AG09319 (cell line): ENCODE results near the gene TICRR.

Experiments used
- DNase-seq: peaks from one replicate; pipeline ENCODE4 v3.0.0-alpha.2; 2010; ENCODE audit warnings: low read depth; ENCODE audit errors: extremely low read depth
- CTCF ChIP-seq: IDR thresholded peaks from 2 replicates; pipeline ENCODE4 v1.5.1; 2011; ENCODE audit warnings: low read depth, mild to moderate bottlenecking, inconsistent platforms, low read length, moderate library complexity

The TICRR gene

GRCh38 chr15:89641053-89641452 is 65.8 kb downstream of the TICRR start:
- TF ChIP-seq CTCF: no peak
- no peak for DNase-seq

GRCh38 chr15:89642106-89642505 is 66.8 kb downstream of the TICRR start:
- DNase-seq: no peak
- TF ChIP-seq CTCF: no peak

- DNase-seq: no peak
- no peak for TF ChIP-seq CTCF
These were observed 70.4 kb downstream of the TICRR start for GRCh38 chr15:89645680-89646079.

- TF ChIP-seq CTCF: no peak
- DNase-seq: no peak
These were observed 71.3 kb downstream of the TICRR start for GRCh38 chr15:89646416-89647141.

- DNase-seq: no peak
- peak; percentile 94 for TF ChIP-seq CTCF
These were observed 72.1 kb downstream of the TICRR start for GRCh38 chr15:89647191-89647851.

GRCh38 chr15:89648106-89649012 is 73.1 kb downstream of the TICRR start:
- TF ChIP-seq CTCF: no peak
- no peak for DNase-seq
